Measurements from ENCODE around the gene DENND6A.

DNA sequence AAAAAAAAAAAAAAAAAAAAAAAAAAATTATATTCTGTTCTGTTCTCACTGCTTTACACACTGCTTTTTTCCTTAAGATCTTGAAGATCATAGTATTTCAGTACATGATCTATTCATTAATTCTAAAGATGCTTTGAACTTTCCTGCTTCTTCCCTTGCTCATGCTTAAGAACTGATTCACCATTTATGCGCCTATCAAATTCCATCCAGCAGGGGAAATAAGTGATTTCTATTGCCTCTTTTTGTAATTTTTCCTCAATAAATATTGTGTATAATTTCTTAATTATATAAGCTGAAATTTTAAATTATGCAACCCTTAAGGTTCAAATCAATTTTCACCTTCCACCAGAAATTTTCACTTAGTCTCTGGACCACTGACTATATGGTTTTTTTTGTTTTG is 10.6 kb downstream of the DENND6A start:
- TF ChIP-seq, protein P1, sequence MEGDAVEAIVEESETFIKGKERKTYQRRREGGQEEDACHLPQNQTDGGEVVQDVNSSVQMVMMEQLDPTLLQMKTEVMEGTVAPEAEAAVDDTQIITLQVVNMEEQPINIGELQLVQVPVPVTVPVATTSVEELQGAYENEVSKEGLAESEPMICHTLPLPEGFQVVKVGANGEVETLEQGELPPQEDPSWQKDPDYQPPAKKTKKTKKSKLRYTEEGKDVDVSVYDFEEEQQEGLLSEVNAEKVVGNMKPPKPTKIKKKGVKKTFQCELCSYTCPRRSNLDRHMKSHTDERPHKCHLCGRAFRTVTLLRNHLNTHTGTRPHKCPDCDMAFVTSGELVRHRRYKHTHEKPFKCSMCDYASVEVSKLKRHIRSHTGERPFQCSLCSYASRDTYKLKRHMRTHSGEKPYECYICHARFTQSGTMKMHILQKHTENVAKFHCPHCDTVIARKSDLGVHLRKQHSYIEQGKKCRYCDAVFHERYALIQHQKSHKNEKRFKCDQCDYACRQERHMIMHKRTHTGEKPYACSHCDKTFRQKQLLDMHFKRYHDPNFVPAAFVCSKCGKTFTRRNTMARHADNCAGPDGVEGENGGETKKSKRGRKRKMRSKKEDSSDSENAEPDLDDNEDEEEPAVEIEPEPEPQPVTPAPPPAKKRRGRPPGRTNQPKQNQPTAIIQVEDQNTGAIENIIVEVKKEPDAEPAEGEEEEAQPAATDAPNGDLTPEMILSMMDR (IDR thresholded peaks at IDR 0.05; ENCODE audit: low read length): no peak
- TF ChIP-seq EZH2phosphoT487 (IDR thresholded peaks at IDR 0.05; ENCODE audit: low read length) (no peak), EZH2 (optimal IDR thresholded peaks at IDR 0.05; ENCODE audit: low read depth, low read length) (no peak)

Data from MM.1S (cell line).